Epidermal melanocyte (primary cell): ENCODE results near the gene ZNF641.
"Not testable (repeated sequence)": the region's sequence is repeated elsewhere in the genome, so short reads cannot be mapped to it uniquely, and the experiment has no call there.

Experiments
- DNase-seq: peaks from one replicate; pipeline ENCODE4 v3.0.0; 2011; ENCODE audit warnings: low spot score; ENCODE audit not compliant: insufficient read length

ZNF641 gene

GRCh38 chr12:48336061-48336460, 14.7 kb downstream of the ZNF641 start:
- no peak for DNase-seq

- no peak for DNase-seq
Measured at GRCh38 chr12:48334808-48335207, 15.9 kb downstream of the ZNF641 start.

- DNase-seq, result not testable (repeated sequence)
Measured at GRCh38 chr12:48333680-48334079, 17.0 kb downstream of the ZNF641 start.

GRCh38 chr12:48331399-48331798, 19.3 kb downstream of the ZNF641 start:
- no peak for DNase-seq

GRCh38 chr12:48329199-48329939, 21.4 kb downstream of the ZNF641 start:
- DNase-seq, result no peak

- no peak for DNase-seq
Measured at GRCh38 chr12:48316491-48316890, 34.2 kb downstream of the ZNF641 start.

GRCh38 chr12:48311313-48311712, 39.4 kb downstream of the ZNF641 start:
- DNase-seq, result no peak

GRCh38 chr12:48307269-48307668, 43.5 kb downstream of the ZNF641 start:
- no peak for DNase-seq

- no peak for DNase-seq
Measured at GRCh38 chr12:48305190-48305589, 45.5 kb downstream of the ZNF641 start.

- DNase-seq, result no peak
Measured at GRCh38 chr12:48302161-48302911, 48.4 kb downstream of the ZNF641 start.

- DNase-seq, result no peak
Measured at GRCh38 chr12:48300774-48301173, 49.9 kb downstream of the ZNF641 start.

- peak; percentile 30 for DNase-seq
Measured at GRCh38 chr12:48296586-48297282, 54.0 kb downstream of the ZNF641 start.

GRCh38 chr12:48292040-48292439, 58.7 kb downstream of the ZNF641 start:
- no peak for DNase-seq

- DNase-seq, result no peak
Measured at GRCh38 chr12:48291511-48291910, 59.2 kb downstream of the ZNF641 start.

- DNase-seq, result no peak
Measured at GRCh38 chr12:48288387-48289268, 62.1 kb downstream of the ZNF641 start.
